ENCODE results near the gene PALLD. TPM values are rescaled to one million over a fixed set of nuclear protein-coding genes. Genes with fewer than 3 reads are reported as not detected.
A peak's percentile ranks its signal among the peaks of the same experiment; 100 is the strongest.

PALLD gene
- total RNA-seq, 1 experiment from 2014 or later = 166 TPM

DNA sequence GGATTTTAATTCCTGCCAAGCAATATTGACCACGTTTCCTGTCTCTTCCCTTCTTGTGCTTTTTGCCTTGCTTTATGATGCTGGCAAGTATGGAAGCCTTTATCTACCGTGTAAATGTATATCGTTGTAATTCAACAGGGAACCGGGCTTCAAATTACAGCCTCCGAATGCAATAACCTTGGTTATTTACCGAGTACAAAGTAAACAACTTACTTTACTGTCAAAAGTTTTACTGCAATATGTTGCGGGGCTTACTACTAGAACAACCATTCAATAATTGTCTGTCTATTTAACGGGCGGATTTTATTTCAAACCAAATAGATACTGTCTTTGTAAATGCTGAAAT is 73.1 kb downstream of the PALLD start:
- POLR2A ChIA-PET = no interaction called here
- no peaks in the 10 kb centered on the region for H3K9me2 ChIP-seq (ENCODE audit: insufficient read depth)
- peaks cover 34% of the 10 kb centered on the region for H3K79me2 ChIP-seq (ENCODE audit: insufficient read depth, low read length)
- TF ChIP-seq POLR2AphosphoS5 (IDR thresholded peaks at IDR 0.05; ENCODE audit: low read depth, low read length) (peak; percentile 39; the same call in 1 of the 2 replicates), EGR1 (IDR thresholded peaks at IDR 0.05; ENCODE audit: low read depth) (no peak)
- no peak overlapping the region for H2AFZ ChIP-seq (ENCODE audit: low read depth, low read length, poor library complexity, severe bottlenecking)
- H3K9me3 ChIP-seq (ENCODE audit: control insufficient read depth in 1 of 2, insufficient read depth in 1 of 2, low read depth in 1 of 2, low read length in 2 of 2) = no peaks in the 10 kb centered on the region
- no peaks in the 10 kb centered on the region for H4K20me1 ChIP-seq (ENCODE audit: insufficient read depth)
- RAD21 ChIA-PET (ENCODE audit: low non-redundant PET in 1 of 2, low total read pairs in 2 of 2, uncharacterized antibody in 2 of 2, unreplicated experiment in 2 of 2) = no interaction called here
- CTCF ChIA-PET = no interaction called here
- no peaks in the 10 kb centered on the region; a peak in 1 of 4 replicates for H3K36me3 ChIP-seq (ENCODE audit: control insufficient read depth in 1 of 2, insufficient read depth in 2 of 2, low read length in 2 of 2)
- ATAC-seq (no peak), DNase-seq (ENCODE audit: low read depth, low spot score) (no peak)
- peak overlapping the region; percentile 72 for H3K9ac ChIP-seq (ENCODE audit: low read length)
- H3K27ac ChIP-seq (ENCODE audit: low read depth, low read length) = peak overlapping the region; percentile 97
- peak overlapping the region; percentile 83 for H3K4me2 ChIP-seq (ENCODE audit: low read length)
- peak overlapping the region; percentile 52 to 61 for H3K4me3 ChIP-seq (replicated peaks in 1 of 2; ENCODE audit: low read depth in 1 of 2, low read length in 2 of 2)
- intact Hi-C loops (cut with micrococcal nuclease) = no loop called here
- H3K27me3 ChIP-seq (ENCODE audit: insufficient read depth, low read length) = no peaks in the 10 kb centered on the region
- BruUV-seq (replicated peaks) = no TSS peak
- H3K4me1 ChIP-seq (ENCODE audit: control insufficient read depth in 1 of 2, insufficient read depth in 2 of 2, low read length in 2 of 2) = peaks cover 67 to 86% of the 10 kb centered on the region in 2 experiments

DNA sequence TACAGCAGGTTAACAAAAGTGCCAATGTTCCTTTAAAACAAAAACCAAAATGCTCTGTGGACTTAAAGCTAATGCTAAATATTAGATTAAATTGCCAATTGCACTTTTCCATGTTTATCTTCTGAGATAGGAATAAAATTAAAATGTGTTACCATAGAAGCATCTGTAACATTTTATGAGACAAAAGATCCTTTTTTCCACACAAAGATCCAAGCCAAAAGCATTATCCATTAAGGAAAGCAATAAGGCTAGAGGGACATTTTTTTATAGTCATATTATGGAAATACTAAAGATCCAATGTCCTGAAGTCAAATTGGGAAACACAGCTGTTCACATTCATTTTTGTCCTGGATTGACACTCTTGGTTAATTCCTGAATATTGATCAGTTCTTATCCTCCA is 73.6 kb downstream of the PALLD start:
- DNase-seq (ENCODE audit: low read depth, low spot score) (no peak), ATAC-seq (no peak)
- no TSS peak for BruUV-seq (replicated peaks)
- RAD21 ChIA-PET (ENCODE audit: low non-redundant PET in 1 of 2, low total read pairs in 2 of 2, uncharacterized antibody in 2 of 2, unreplicated experiment in 2 of 2) = no interaction called here
- H3K4me1 ChIP-seq (ENCODE audit: control insufficient read depth in 1 of 2, insufficient read depth in 2 of 2, low read length in 2 of 2) = peaks cover 66 to 86% of the 10 kb centered on the region in 2 experiments
- CTCF ChIA-PET = interaction anchor here (1.4 kb wide), 1 partner anchor 351 kb away, joined by 5 read pairs; no protein-coding TSS in a partner anchor
- peak overlapping the region; percentile 97 for H3K27ac ChIP-seq (ENCODE audit: low read depth, low read length)
- H3K4me2 ChIP-seq (ENCODE audit: low read length) = peak overlapping the region; percentile 83
- TF ChIP-seq CBX3 (IDR thresholded peaks at IDR 0.05; ENCODE audit: low read depth) (no peak), SP1 (IDR thresholded peaks at IDR 0.05; ENCODE audit: low read depth) (no peak), EZH2 (IDR thresholded peaks at IDR 0.05) (no peak), YY1 (IDR thresholded peaks at IDR 0.05; ENCODE audit: extremely low read depth, insufficient replicate concordance, low read depth, low read length) (no peak), TCF7L2 (IDR thresholded peaks at IDR 0.05; ENCODE audit: borderline replicate concordance, extremely low read depth, insufficient read depth, insufficient read length) (no peak), FOSL1 (IDR thresholded peaks at IDR 0.05; ENCODE audit: low read depth) (no peak), SIN3A (IDR thresholded peaks at IDR 0.05; ENCODE audit: low read depth) (no peak), EZH2phosphoT487 (IDR thresholded peaks at IDR 0.05; ENCODE audit: borderline replicate concordance) (no peak), ZNF274 (IDR thresholded peaks at IDR 0.05; ENCODE audit: low read depth, low read length) (no peak)
- TF ChIP-seq, protein P1, sequence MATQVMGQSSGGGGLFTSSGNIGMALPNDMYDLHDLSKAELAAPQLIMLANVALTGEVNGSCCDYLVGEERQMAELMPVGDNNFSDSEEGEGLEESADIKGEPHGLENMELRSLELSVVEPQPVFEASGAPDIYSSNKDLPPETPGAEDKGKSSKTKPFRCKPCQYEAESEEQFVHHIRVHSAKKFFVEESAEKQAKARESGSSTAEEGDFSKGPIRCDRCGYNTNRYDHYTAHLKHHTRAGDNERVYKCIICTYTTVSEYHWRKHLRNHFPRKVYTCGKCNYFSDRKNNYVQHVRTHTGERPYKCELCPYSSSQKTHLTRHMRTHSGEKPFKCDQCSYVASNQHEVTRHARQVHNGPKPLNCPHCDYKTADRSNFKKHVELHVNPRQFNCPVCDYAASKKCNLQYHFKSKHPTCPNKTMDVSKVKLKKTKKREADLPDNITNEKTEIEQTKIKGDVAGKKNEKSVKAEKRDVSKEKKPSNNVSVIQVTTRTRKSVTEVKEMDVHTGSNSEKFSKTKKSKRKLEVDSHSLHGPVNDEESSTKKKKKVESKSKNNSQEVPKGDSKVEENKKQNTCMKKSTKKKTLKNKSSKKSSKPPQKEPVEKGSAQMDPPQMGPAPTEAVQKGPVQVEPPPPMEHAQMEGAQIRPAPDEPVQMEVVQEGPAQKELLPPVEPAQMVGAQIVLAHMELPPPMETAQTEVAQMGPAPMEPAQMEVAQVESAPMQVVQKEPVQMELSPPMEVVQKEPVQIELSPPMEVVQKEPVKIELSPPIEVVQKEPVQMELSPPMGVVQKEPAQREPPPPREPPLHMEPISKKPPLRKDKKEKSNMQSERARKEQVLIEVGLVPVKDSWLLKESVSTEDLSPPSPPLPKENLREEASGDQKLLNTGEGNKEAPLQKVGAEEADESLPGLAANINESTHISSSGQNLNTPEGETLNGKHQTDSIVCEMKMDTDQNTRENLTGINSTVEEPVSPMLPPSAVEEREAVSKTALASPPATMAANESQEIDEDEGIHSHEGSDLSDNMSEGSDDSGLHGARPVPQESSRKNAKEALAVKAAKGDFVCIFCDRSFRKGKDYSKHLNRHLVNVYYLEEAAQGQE (IDR thresholded peaks at IDR 0.05; ENCODE audit: low read depth) = no peak
- TF ChIP-seq, protein P2, sequence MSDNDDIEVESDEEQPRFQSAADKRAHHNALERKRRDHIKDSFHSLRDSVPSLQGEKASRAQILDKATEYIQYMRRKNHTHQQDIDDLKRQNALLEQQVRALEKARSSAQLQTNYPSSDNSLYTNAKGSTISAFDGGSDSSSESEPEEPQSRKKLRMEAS (IDR thresholded peaks at IDR 0.05) = no peak
- no peaks in the 10 kb centered on the region for H3K9me3 ChIP-seq (ENCODE audit: control insufficient read depth in 1 of 2, insufficient read depth in 1 of 2, low read depth in 1 of 2, low read length in 2 of 2)
- intact Hi-C loops (cut with micrococcal nuclease) = no loop called here
- H2AFZ ChIP-seq (ENCODE audit: low read depth, low read length, poor library complexity, severe bottlenecking) = no peak overlapping the region
- POLR2A ChIA-PET = interaction anchor here (1.1 to 3.0 kb wide), 3 partner anchors 10 to 33 kb away, joined by 4 to 14 read pairs (median 4); no protein-coding TSS in a partner anchor
- no peaks in the 10 kb centered on the region for H3K27me3 ChIP-seq (ENCODE audit: insufficient read depth, low read length)
- peak overlapping the region; percentile 52 to 61 for H3K4me3 ChIP-seq (replicated peaks in 1 of 2; ENCODE audit: low read depth in 1 of 2, low read length in 2 of 2)
- peaks cover 0 to 1% of the 10 kb centered on the region in 2 experiments; a peak in 1 of 4 replicates for H3K36me3 ChIP-seq (ENCODE audit: control insufficient read depth in 1 of 2, insufficient read depth in 2 of 2, low read length in 2 of 2)
- peaks cover 36% of the 10 kb centered on the region for H3K79me2 ChIP-seq (ENCODE audit: insufficient read depth, low read length)
- peak overlapping the region; percentile 72 for H3K9ac ChIP-seq (ENCODE audit: low read length)
- H3K9me2 ChIP-seq (ENCODE audit: insufficient read depth) = no peaks in the 10 kb centered on the region
- H4K20me1 ChIP-seq (ENCODE audit: insufficient read depth) = no peaks in the 10 kb centered on the region
